IPS DF 6.9 (cell line): ENCODE data around the gene ABHD17B.

Experiments used
- DNase-seq: peaks from one replicate; pipeline ENCODE4 v3.0.0-alpha.2; 2013; ENCODE audit warnings: low read depth, low spot score
- H3K27ac ChIP-seq: one replicate; pipeline ENCODE4 v1.5.1; 2013; ENCODE audit warnings: low read length, control low read depth
- H3K27me3 ChIP-seq: 2 replicates; pipeline ENCODE4 v1.6.1; 2013; ENCODE audit warnings: mild to moderate bottlenecking, low read length; ENCODE audit not compliant: control insufficient read depth, insufficient read depth
- H3K36me3 ChIP-seq: 2 replicates; pipeline ENCODE4 v1.6.1; 2013; ENCODE audit warnings: low read length; ENCODE audit not compliant: control insufficient read depth, insufficient read depth
- H3K4me1 ChIP-seq: 2 replicates; pipeline ENCODE4 v1.6.1; 2013; ENCODE audit warnings: low read length; ENCODE audit not compliant: control insufficient read depth, insufficient read depth
- H3K4me3 ChIP-seq: 2 replicates; pipeline ENCODE4 v1.5.1; 2013; ENCODE audit warnings: mild to moderate bottlenecking, low read length
- H3K9me3 ChIP-seq: 2 replicates; pipeline ENCODE4 v1.6.1; 2013; ENCODE audit warnings: low read length, inconsistent platforms; ENCODE audit not compliant: control insufficient read depth, insufficient read depth
- WGBS: extraction: QIAGEN DNeasy Blood & Tissue Kit; methylation state at CpG from one replicate; pipeline ENCODE4 v1.1.7; 2013; ENCODE audit warnings: mixed read lengths, missing lambda C conversion rate; ENCODE audit not compliant: insufficient read length, insufficient coverage; 5-methylcytosine and 5-hydroxymethylcytosine counted together

The ABHD17B gene

GRCh38 chr9:71895955-71896354, 15.0 kb downstream of the ABHD17B start:
- no peak for DNase-seq
- H3K27me3 ChIP-seq: no peaks in the 10 kb centered on the region
- H3K27ac ChIP-seq: no peak overlapping the region
- no peak overlapping the region for H3K4me3 ChIP-seq
- H3K9me3 ChIP-seq: no peaks in the 10 kb centered on the region
- H3K36me3 ChIP-seq: no peaks in the 10 kb centered on the region
- no peaks in the 10 kb centered on the region for H3K4me1 ChIP-seq

- no peak for DNase-seq
- Histone ChIP-seq H3K9me3 (no peaks in the 10 kb centered on the region), H3K27ac (no peak overlapping the region), H3K27me3 (no peaks in the 10 kb centered on the region), H3K4me1 (no peaks in the 10 kb centered on the region), H3K4me3 (no peak overlapping the region), H3K36me3 (no peaks in the 10 kb centered on the region)
Observed at GRCh38 chr9:71895117-71895516, 15.9 kb downstream of the ABHD17B start.

GRCh38 chr9:71891557-71892189, 19.3 kb downstream of the ABHD17B start:
- H3K36me3 ChIP-seq: no peaks in the 10 kb centered on the region
- H3K27ac ChIP-seq: no peak overlapping the region

GRCh38 chr9:71890042-71890679, 20.8 kb downstream of the ABHD17B start:
- no peak for DNase-seq
- Histone ChIP-seq H3K9me3 (no peaks in the 10 kb centered on the region), H3K27ac (no peak overlapping the region), H3K36me3 (no peaks in the 10 kb centered on the region), H3K27me3 (no peaks in the 10 kb centered on the region), H3K4me3 (no peak overlapping the region), H3K4me1 (no peaks in the 10 kb centered on the region)
- no CpG with 5 or more reads among the region's 3 CpGs for WGBS

More at GRCh38 chr9:71891557-71892189, 19.3 kb downstream of the ABHD17B start:
- no peaks in the 10 kb centered on the region for H3K9me3 ChIP-seq
- no peaks in the 10 kb centered on the region for H3K27me3 ChIP-seq
- WGBS: no CpG with 5 or more reads among the region's 4 CpGs
- no peak overlapping the region for H3K4me3 ChIP-seq
- no peak for DNase-seq
- H3K4me1 ChIP-seq: no peaks in the 10 kb centered on the region

- H3K4me1 ChIP-seq: no peaks in the 10 kb centered on the region
- H3K36me3 ChIP-seq: no peaks in the 10 kb centered on the region
- no peaks in the 10 kb centered on the region for H3K9me3 ChIP-seq
- no peak overlapping the region for H3K27ac ChIP-seq
- no peaks in the 10 kb centered on the region for H3K27me3 ChIP-seq
- WGBS: no CpG with 5 or more reads among the region's 1 CpG
- H3K4me3 ChIP-seq: no peak overlapping the region
- DNase-seq: no peak
Observed at GRCh38 chr9:71887362-71887761, 23.6 kb downstream of the ABHD17B start.

- WGBS: no CpG with 5 or more reads among the region's 10 CpGs
- Histone ChIP-seq H3K4me3 (no peak overlapping the region), H3K27ac (no peak overlapping the region), H3K27me3 (no peaks in the 10 kb centered on the region), H3K9me3 (no peaks in the 10 kb centered on the region), H3K4me1 (no peaks in the 10 kb centered on the region), H3K36me3 (no peaks in the 10 kb centered on the region)
- no peak for DNase-seq
Observed at GRCh38 chr9:71886541-71886940, 24.5 kb downstream of the ABHD17B start.

GRCh38 chr9:71886015-71886414, 25.0 kb downstream of the ABHD17B start:
- Histone ChIP-seq H3K27ac (no peak overlapping the region), H3K9me3 (no peaks in the 10 kb centered on the region), H3K36me3 (no peaks in the 10 kb centered on the region), H3K27me3 (no peaks in the 10 kb centered on the region), H3K4me1 (no peaks in the 10 kb centered on the region), H3K4me3 (no peak overlapping the region)
- no peak for DNase-seq
- whole genome bisulfite sequencing: no CpG with 5 or more reads among the region's 1 CpG

- no peaks in the 10 kb centered on the region for H3K4me1 ChIP-seq
- H3K36me3 ChIP-seq: no peaks in the 10 kb centered on the region
- H3K9me3 ChIP-seq: no peaks in the 10 kb centered on the region
- no peak for DNase-seq
- H3K4me3 ChIP-seq: no peak overlapping the region
- H3K27ac ChIP-seq: no peak overlapping the region
- H3K27me3 ChIP-seq: no peaks in the 10 kb centered on the region
- no CpG with 5 or more reads among the region's 2 CpGs for WGBS
Observed at GRCh38 chr9:71885467-71885866, 25.5 kb downstream of the ABHD17B start.

- Histone ChIP-seq H3K4me1 (no peaks in the 10 kb centered on the region), H3K27ac (no peak overlapping the region), H3K4me3 (no peak overlapping the region), H3K27me3 (no peaks in the 10 kb centered on the region), H3K9me3 (no peaks in the 10 kb centered on the region), H3K36me3 (no peaks in the 10 kb centered on the region)
- no peak for DNase-seq
Observed at GRCh38 chr9:71884005-71884404, 27.0 kb downstream of the ABHD17B start.

- Histone ChIP-seq H3K4me3 (no peak overlapping the region), H3K27ac (no peak overlapping the region), H3K36me3 (no peaks in the 10 kb centered on the region; the same call in 1 of the 2 replicates), H3K4me1 (no peaks in the 10 kb centered on the region), H3K27me3 (no peaks in the 10 kb centered on the region), H3K9me3 (no peaks in the 10 kb centered on the region)
- WGBS: no CpG with 5 or more reads among the region's 2 CpGs
- DNase-seq: no peak
Observed at GRCh38 chr9:71879644-71880174, 31.3 kb downstream of the ABHD17B start.
